GM12878 (cell line): ENCODE data around the gene ERC2. TPM values are rescaled to one million over a fixed set of nuclear protein-coding genes. Genes with fewer than 3 reads are reported as not detected.

Experiments used
- ATAC-seq: fragments of 200-7000 bp; cut with Tn5 transposase; 3 replicates; pipeline ENCODE4 v1.9.1; 2020; ENCODE audit warnings: mild to moderate bottlenecking, moderate library complexity
- BruUV-seq: library from RNA; stranded (reverse); fragments of 400-500 nt; replicated peaks from 2 replicates; lab custom pipeline; 2021; lab: Mats Ljungman, UMichigan
- CTCF ChIA-PET: fragments of 300-600 bp; sonication (Branson Sonifier 250); formaldehyde crosslinking; extraction: SDS; loops from one replicate; lab custom pipeline; 2021; ENCODE audit warnings: inconsistent platforms; lab: Yijun Ruan, JAX
- POLR2A ChIA-PET: fragments of 350-600 bp; formaldehyde crosslinking; extraction: SDS; loops from one replicate; lab custom pipeline; 2021; ENCODE audit warnings: inconsistent platforms; lab: Charles Lee
- RAD21 ChIA-PET: fragments of 300-600 bp; sonication (Branson Sonifier 250); formaldehyde crosslinking; loops from one replicate; lab custom pipeline; 2023; ENCODE audit warnings: antibody characterized with exemption; ENCODE audit not compliant: unreplicated experiment; lab: Charles Lee
- SMC1A ChIA-PET: fragments of 300-600 bp; sonication (Branson Sonifier 250); formaldehyde crosslinking; loops from one replicate; lab custom pipeline; 2023; ENCODE audit not compliant: unreplicated experiment, uncharacterized antibody; lab: Charles Lee
- DNase-seq: peaks from one replicate; pipeline ENCODE4 v3.0.0-alpha.2; 2011; ENCODE audit warnings: low read depth, low spot score
- FAIRE-seq: peaks from 3 replicates; lab custom pipeline; 2011; peaks lifted over from hg19 to GRCh38; lab: Jason Lieb, UNC
- H2AFZ ChIP-seq: 2 replicates; pipeline ENCODE4 v1.6.0; 2011; ENCODE audit warnings: low read depth, low read length, control low read depth; ENCODE audit not compliant: control insufficient read depth
- H3K27ac ChIP-seq: 2 replicates; pipeline ENCODE4 v1.5.1; 2011; ENCODE audit warnings: control low read depth; ENCODE audit not compliant: control insufficient read depth, insufficient read depth
- H3K27me3 ChIP-seq, 2 experiments: replicated peaks in 1 of 2; 2 replicates each; pipeline versions ENCODE4 v1.6.0 to v1.6.1; 2011; ENCODE audit warnings: low read length in 1 of 2; ENCODE audit not compliant: control insufficient read depth in 2 of 2, insufficient read depth in 2 of 2
- H3K36me3 ChIP-seq, 2 experiments: 2 replicates each; pipeline ENCODE4 v1.5.1; 2011; ENCODE audit warnings: low read length in 1 of 2; ENCODE audit not compliant: control insufficient read depth in 2 of 2, insufficient read depth in 2 of 2
- H3K4me1 ChIP-seq: 2 replicates; pipeline ENCODE4 v1.6.1; 2011; ENCODE audit warnings: mild to moderate bottlenecking, low read length, moderate library complexity, mixed read lengths; ENCODE audit not compliant: control insufficient read depth, insufficient read depth
- H3K4me2 ChIP-seq: 2 replicates; pipeline ENCODE4 v1.6.0; 2011; ENCODE audit warnings: control low read depth; ENCODE audit not compliant: control insufficient read depth, insufficient read depth
- H3K4me3 ChIP-seq: fragments of 200-600 bp; sonication (generic); 2 replicates; pipeline ENCODE4 v1.5.1; 2016
- H3K79me2 ChIP-seq: 2 replicates; pipeline ENCODE4 v1.6.0; 2011; ENCODE audit warnings: low read length; ENCODE audit not compliant: control insufficient read depth, insufficient read depth
- H3K9ac ChIP-seq: 2 replicates; pipeline ENCODE4 v1.8.0; 2011; ENCODE audit warnings: low read length, control low read depth, mixed read lengths; ENCODE audit not compliant: control insufficient read depth, insufficient read depth
- H3K9me3 ChIP-seq: replicated peaks from 3 replicates; pipeline ENCODE4 v1.5.1; 2011; ENCODE audit warnings: mild to moderate bottlenecking, low read length; ENCODE audit not compliant: control insufficient read depth, insufficient read depth
- H4K20me1 ChIP-seq: 2 replicates; pipeline ENCODE4 v1.6.0; 2011; ENCODE audit not compliant: control insufficient read depth, insufficient read depth
- BMI1 ChIP-seq: fragments of 450-650 bp; IDR thresholded peaks from 2 replicates; pipeline ENCODE4 v1.6.1; 2016; ENCODE audit warnings: mild to moderate bottlenecking, moderate library complexity, borderline replicate concordance
- CBX5 ChIP-seq: sonication (generic); IDR thresholded peaks from 2 replicates; pipeline ENCODE4 v1.6.1; 2016; ENCODE audit warnings: low read depth, moderate library complexity, mild to moderate bottlenecking, inconsistent platforms
- CHD2 ChIP-seq: IDR thresholded peaks from 2 replicates; pipeline ENCODE4 v1.6.1; 2011; ENCODE audit warnings: low read depth, low read length, improper control_type of control experiment, borderline replicate concordance
- EED ChIP-seq: sonication (generic); IDR thresholded peaks from 2 replicates; pipeline ENCODE4 v1.6.1; 2016; ENCODE audit warnings: antibody characterized with exemption, low read depth
- FOXK2 ChIP-seq: fragments of 450-650 bp; IDR thresholded peaks from 2 replicates; pipeline ENCODE4 v1.6.1; 2017; ENCODE audit warnings: mild to moderate bottlenecking, moderate library complexity
- HDAC2 ChIP-seq: fragments of 200-600 bp; sonication (generic); IDR thresholded peaks from 2 replicates; pipeline ENCODE4 v1.6.1; 2017
- POLR2AphosphoS2 ChIP-seq: IDR thresholded peaks from 2 replicates; pipeline ENCODE4 v1.6.1; 2011; ENCODE audit warnings: low read depth, mild to moderate bottlenecking, low read length, improper control_type of control experiment, moderate library complexity
- SIN3A ChIP-seq: IDR thresholded peaks from 2 replicates; pipeline ENCODE4 v1.6.1; 2012; ENCODE audit warnings: low read depth, low read length, improper control_type of control experiment
- WRNIP1 ChIP-seq: IDR thresholded peaks from 2 replicates; pipeline ENCODE4 v1.6.1; 2011; ENCODE audit warnings: low read depth, low read length, improper control_type of control experiment, borderline replicate concordance
- ZNF207 ChIP-seq: fragments of 450-650 bp; IDR thresholded peaks from 2 replicates; pipeline ENCODE4 v1.6.1; 2014; ENCODE audit warnings: antibody characterized with exemption, mild to moderate bottlenecking, borderline replicate concordance
- ZNF24 ChIP-seq: fragments of 450-650 bp; IDR thresholded peaks from 2 replicates; pipeline ENCODE4 v1.6.1; 2017; ENCODE audit warnings: antibody characterized with exemption, mild to moderate bottlenecking
- ZNF622 ChIP-seq: fragments of 450-650 bp; IDR thresholded peaks from 2 replicates; pipeline ENCODE4 v1.6.1; 2017; ENCODE audit warnings: mild to moderate bottlenecking, inconsistent platforms
- ZZZ3 ChIP-seq: IDR thresholded peaks from 2 replicates; pipeline ENCODE4 v1.6.1; 2011; ENCODE audit warnings: low read depth; ENCODE audit not compliant: control insufficient read depth, insufficient read length
- WGBS: methylation state at CpG from one replicate; pipeline ENCODE4 v1.1.6; 2016; ENCODE audit warnings: low lambda C conversion rate; ENCODE audit not compliant: insufficient replicate concordance, insufficient coverage; ENCODE audit errors: missing lambda C conversion rate; 5-methylcytosine and 5-hydroxymethylcytosine counted together
- in situ Hi-C: fragments of 300-500 bp; cut with MboI; formaldehyde crosslinking; loops from 9 replicates; pipeline ENCODE4 v1.14.3; 2018; ENCODE audit warnings: mixed read lengths
- intact Hi-C: fragments of 100-400 bp; cut with micrococcal nuclease; formaldehyde crosslinking; loops from one replicate; pipeline ENCODE4 v1.14.2; 2022; ENCODE audit not compliant: unreplicated experiment
- polyA plus RNA-seq, 11 experiments: library from polyadenylated mRNA; depleted of rRNA in 4 of 11; unstranded in 6 of 11; stranded (reverse) in 5 of 11; fragments of >200 nt; fragmentation: Nextera tagmentation in 4 of 11; fragmentation: Illumina TruSeq in 1 of 11; extraction: Ambion mirVana in 4 of 11; extraction: Trizol in 1 of 11; gene quantifications; 1 replicate in 1 of 11; 2 replicates in 10 of 11; pipeline versions ENCODE4 v1.2.1 to v1.2.3, GENCODE V29; 2011 to 2016; ENCODE audit warnings: inconsistent platforms in 2 of 11, missing spikeins in 2 of 11, low read depth in 1 of 11
- total RNA-seq, 4 experiments: library from RNA; depleted of rRNA in 3 of 4; stranded (reverse); fragments of >200 nt in 3 of 4; fragmentation: Illumina TruSeq in 1 of 4; extraction: Trizol in 1 of 4; gene quantifications; 2 replicates each; pipeline versions ENCODE4 v1.2.1 to v1.2.3, GENCODE V29; 2013 to 2021
- TF ChIP-seq, protein P1 (sequence below): fragments of 450-650 bp; IDR thresholded peaks from 2 replicates; pipeline ENCODE4 v1.6.1; 2018; ENCODE audit warnings: borderline replicate concordance, mild to moderate bottlenecking; ENCODE audit not compliant: partially characterized antibody
- TF ChIP-seq, protein P2 (sequence below): fragments of 450-650 bp; formaldehyde crosslinking; IDR thresholded peaks from 2 replicates; pipeline ENCODE4 v1.4.0; 2022; ENCODE audit warnings: mild to moderate bottlenecking, moderate library complexity
- TF ChIP-seq, protein P3 (sequence below): fragments of 450-650 bp; IDR thresholded peaks from 2 replicates; pipeline ENCODE4 v1.6.1; 2014; ENCODE audit warnings: mild to moderate bottlenecking
- TF ChIP-seq, protein P4 (sequence below): fragments of 450-650 bp; IDR thresholded peaks from 2 replicates; pipeline ENCODE4 v1.6.1; 2017; ENCODE audit warnings: mild to moderate bottlenecking, low read depth, inconsistent platforms; ENCODE audit not compliant: poor library complexity, severe bottlenecking

ERC2 gene
- total and polyA plus RNA-seq, 10 of the 15 experiments (the other 5 are each of a cell fraction or from before 2014, with no cell fraction given): 0.06 to 1.4 (median 0.12) TPM; not detected in 3

DNA sequence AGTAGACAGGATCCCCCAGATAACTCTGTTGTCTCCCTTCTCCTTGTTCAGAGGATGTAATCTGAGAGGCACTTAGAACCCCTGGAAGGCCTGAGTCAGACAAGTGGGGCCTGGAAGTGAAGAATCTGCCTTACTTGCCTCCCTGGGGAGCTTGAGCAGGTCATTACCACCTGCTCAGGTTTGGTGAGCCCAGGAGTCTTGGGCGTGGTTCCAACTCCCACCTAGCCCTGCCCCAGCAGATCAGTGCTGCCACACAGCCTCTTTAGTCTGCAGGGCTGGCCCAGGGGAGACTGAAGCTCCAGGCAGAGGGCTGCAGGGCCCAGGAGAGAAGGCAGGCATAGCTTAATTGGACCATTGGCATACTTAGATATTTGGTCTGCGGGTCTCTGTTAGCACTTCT, 230.0 kb downstream of the ERC2 start:
- ChIA-PET RAD21 (interaction anchor here (0.7 kb wide), 1 partner anchor 1801 kb away, joined by 3 read pairs; no protein-coding TSS in a partner anchor), SMC1A (no interaction called here), CTCF (interaction anchor here (1.9 kb wide), 1 partner anchor 13 kb away, joined by 8 read pairs; no protein-coding TSS in a partner anchor), POLR2A (no interaction called here)
- Histone ChIP-seq H3K27me3 (no peaks in the 10 kb centered on the region; a peak in 2 of 4 replicates), H3K4me3 (no peak overlapping the region), H3K4me1 (no peaks in the 10 kb centered on the region), H3K79me2 (no peaks in the 10 kb centered on the region), H3K9ac (no peak overlapping the region), H4K20me1 (no peaks in the 10 kb centered on the region), H2AFZ (no peak overlapping the region), H3K4me2 (no peak overlapping the region), H3K36me3 (no peaks in the 10 kb centered on the region), H3K9me3 (no peaks in the 10 kb centered on the region), H3K27ac (no peak overlapping the region)
- WGBS: 33% methylated on average over 2 of the region's 2 CpGs
- FAIRE-seq (no peak), DNase-seq (no peak), ATAC-seq (no peak)
- intact Hi-C loops: no loop called here
- in situ Hi-C loops: no loop called here
- BruUV-seq: no TSS peak
- TF ChIP-seq CBX5 (no peak), SIN3A (no peak), POLR2AphosphoS2 (no peak), EED (no peak), CHD2 (no peak), WRNIP1 (no peak), ZNF24 (no peak), FOXK2 (no peak), ZZZ3 (no peak), HDAC2 (no peak), ZNF622 (no peak), ZNF207 (no peak), BMI1 (no peak)
- TF ChIP-seq, protein P1, sequence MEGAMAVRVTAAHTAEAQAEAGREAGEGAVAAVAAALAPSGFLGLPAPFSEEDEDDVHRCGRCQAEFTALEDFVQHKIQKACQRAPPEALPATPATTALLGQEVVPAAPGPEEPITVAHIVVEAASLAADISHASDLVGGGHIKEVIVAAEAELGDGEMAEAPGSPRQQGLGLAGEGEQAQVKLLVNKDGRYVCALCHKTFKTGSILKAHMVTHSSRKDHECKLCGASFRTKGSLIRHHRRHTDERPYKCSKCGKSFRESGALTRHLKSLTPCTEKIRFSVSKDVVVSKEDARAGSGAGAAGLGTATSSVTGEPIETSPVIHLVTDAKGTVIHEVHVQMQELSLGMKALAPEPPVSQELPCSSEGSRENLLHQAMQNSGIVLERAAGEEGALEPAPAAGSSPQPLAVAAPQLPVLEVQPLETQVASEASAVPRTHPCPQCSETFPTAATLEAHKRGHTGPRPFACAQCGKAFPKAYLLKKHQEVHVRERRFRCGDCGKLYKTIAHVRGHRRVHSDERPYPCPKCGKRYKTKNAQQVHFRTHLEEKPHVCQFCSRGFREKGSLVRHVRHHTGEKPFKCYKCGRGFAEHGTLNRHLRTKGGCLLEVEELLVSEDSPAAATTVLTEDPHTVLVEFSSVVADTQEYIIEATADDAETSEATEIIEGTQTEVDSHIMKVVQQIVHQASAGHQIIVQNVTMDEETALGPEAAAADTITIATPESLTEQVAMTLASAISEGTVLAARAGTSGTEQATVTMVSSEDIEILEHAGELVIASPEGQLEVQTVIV: no peak
- TF ChIP-seq, protein P2, sequence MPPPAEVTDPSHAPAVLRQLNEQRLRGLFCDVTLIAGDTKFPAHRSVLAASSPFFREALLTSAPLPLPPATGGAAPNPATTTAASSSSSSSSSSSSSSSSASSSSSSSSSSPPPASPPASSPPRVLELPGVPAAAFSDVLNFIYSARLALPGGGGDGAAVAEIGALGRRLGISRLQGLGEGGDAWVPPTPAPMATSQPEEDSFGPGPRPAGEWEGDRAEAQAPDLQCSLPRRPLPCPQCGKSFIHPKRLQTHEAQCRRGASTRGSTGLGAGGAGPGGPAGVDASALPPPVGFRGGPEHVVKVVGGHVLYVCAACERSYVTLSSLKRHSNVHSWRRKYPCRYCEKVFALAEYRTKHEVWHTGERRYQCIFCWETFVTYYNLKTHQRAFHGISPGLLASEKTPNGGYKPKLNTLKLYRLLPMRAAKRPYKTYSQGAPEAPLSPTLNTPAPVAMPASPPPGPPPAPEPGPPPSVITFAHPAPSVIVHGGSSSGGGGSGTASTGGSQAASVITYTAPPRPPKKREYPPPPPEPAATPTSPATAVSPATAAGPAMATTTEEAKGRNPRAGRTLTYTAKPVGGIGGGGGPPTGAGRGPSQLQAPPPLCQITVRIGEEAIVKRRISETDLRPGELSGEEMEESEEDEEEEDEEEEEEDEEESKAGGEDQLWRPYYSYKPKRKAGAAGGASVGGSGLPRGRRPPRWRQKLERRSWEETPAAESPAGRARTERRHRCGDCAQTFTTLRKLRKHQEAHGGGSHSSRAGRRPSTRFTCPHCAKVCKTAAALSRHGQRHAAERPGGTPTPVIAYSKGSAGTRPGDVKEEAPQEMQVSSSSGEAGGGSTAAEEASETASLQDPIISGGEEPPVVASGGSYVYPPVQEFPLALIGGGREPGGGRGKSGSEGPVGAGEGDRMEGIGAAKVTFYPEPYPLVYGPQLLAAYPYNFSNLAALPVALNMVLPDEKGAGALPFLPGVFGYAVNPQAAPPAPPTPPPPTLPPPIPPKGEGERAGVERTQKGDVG (CRISPR knock-in tag): no peak
- TF ChIP-seq, protein P3, sequence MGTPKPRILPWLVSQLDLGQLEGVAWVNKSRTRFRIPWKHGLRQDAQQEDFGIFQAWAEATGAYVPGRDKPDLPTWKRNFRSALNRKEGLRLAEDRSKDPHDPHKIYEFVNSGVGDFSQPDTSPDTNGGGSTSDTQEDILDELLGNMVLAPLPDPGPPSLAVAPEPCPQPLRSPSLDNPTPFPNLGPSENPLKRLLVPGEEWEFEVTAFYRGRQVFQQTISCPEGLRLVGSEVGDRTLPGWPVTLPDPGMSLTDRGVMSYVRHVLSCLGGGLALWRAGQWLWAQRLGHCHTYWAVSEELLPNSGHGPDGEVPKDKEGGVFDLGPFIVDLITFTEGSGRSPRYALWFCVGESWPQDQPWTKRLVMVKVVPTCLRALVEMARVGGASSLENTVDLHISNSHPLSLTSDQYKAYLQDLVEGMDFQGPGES: no peak
- TF ChIP-seq, protein P4, sequence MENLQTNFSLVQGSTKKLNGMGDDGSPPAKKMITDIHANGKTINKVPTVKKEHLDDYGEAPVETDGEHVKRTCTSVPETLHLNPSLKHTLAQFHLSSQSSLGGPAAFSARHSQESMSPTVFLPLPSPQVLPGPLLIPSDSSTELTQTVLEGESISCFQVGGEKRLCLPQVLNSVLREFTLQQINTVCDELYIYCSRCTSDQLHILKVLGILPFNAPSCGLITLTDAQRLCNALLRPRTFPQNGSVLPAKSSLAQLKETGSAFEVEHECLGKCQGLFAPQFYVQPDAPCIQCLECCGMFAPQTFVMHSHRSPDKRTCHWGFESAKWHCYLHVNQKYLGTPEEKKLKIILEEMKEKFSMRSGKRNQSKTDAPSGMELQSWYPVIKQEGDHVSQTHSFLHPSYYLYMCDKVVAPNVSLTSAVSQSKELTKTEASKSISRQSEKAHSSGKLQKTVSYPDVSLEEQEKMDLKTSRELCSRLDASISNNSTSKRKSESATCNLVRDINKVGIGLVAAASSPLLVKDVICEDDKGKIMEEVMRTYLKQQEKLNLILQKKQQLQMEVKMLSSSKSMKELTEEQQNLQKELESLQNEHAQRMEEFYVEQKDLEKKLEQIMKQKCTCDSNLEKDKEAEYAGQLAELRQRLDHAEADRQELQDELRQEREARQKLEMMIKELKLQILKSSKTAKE: no peak
